Measurements from ENCODE around the gene EFCAB14.
"Not testable (repeated sequence)": the region's sequence is repeated elsewhere in the genome, so short reads cannot be mapped to it uniquely, and the experiment has no call there.

- not testable (repeated sequence) for TF ChIP-seq CTCF, EZH2, EZH2phosphoT487 (IDR thresholded peaks at IDR 0.05)
Observed at GRCh38 chr1:46651152-46651551, 67.8 kb downstream of the EFCAB14 start.
